Esophagus muscularis mucosa (tissue), 4 donors: Measurements from ENCODE around the gene IL36B. TPM values are rescaled to one million over a fixed set of nuclear protein-coding genes. Genes with fewer than 3 reads are reported as not detected.

Experiments used
- DNase-seq: peaks from one replicate; pipeline ENCODE4 v3.0.0-alpha.2; 2017; ENCODE audit errors: extremely low spot score
- H3K27ac ChIP-seq, 4 donors: fragments of 200-600 bp; sonication (generic); replicated peaks in 1 of 4; 1 replicate in 3 of 4; 2 replicates in 1 of 4; pipeline ENCODE4 v1.5.1; 2016 to 2019; ENCODE audit warnings: mild to moderate bottlenecking in 1 of 4
- H3K27me3 ChIP-seq, 4 donors: fragments of 200-600 bp; sonication (generic); one replicate each; pipeline versions ENCODE4 v1.5.1 to v1.6.0; 2016 to 2019
- H3K36me3 ChIP-seq, 4 donors: fragments of 200-600 bp; sonication (generic); one replicate each; pipeline ENCODE4 v1.5.1; 2016 to 2019
- H3K4me1 ChIP-seq, 4 donors: fragments of 200-600 bp; sonication (generic); one replicate each; pipeline ENCODE4 v1.5.1; 2016 to 2019
- H3K4me3 ChIP-seq, 4 donors: fragments of 200-600 bp; sonication (generic); 1 replicate in 2 of 4; 2 replicates in 2 of 4; pipeline ENCODE4 v1.5.1; 2016 to 2019; ENCODE audit warnings: mild to moderate bottlenecking in 4 of 4, moderate library complexity in 1 of 4
- H3K9me3 ChIP-seq, 4 donors: fragments of 200-600 bp; sonication (generic); 1 replicate in 3 of 4; 2 replicates in 1 of 4; pipeline ENCODE4 v1.5.1; 2016 to 2019
- CTCF ChIP-seq, 3 experiments: fragments of 200-600 bp in 2 of 3; fragments of 450-650 bp in 1 of 3; sonication (generic) in 2 of 3; IDR thresholded peaks; one replicate each; pipeline ENCODE4 v1.5.1; 2017 to 2019; ENCODE audit warnings: antibody characterized with exemption in 3 of 3, mild to moderate bottlenecking in 2 of 3, moderate library complexity in 1 of 3
- EP300 ChIP-seq: sonication (generic); formaldehyde crosslinking; IDR thresholded peaks from one replicate; pipeline ENCODE4 v1.6.1; 2017; ENCODE audit warnings: antibody characterized with exemption
- POLR2A ChIP-seq: fragments of 450-650 bp; IDR thresholded peaks from one replicate; pipeline ENCODE4 v1.6.1; 2017; ENCODE audit warnings: antibody characterized with exemption, moderate library complexity, mild to moderate bottlenecking, low read depth
- POLR2AphosphoS5 ChIP-seq, 2 donors: sonication (generic); formaldehyde crosslinking; IDR thresholded peaks; one replicate each; pipeline ENCODE4 v1.6.1; 2017; ENCODE audit warnings: antibody characterized with exemption in 2 of 2
- WGBS: methylation state at CpG from one replicate; pipeline ENCODE4 v1.1.5; 2018; 5-methylcytosine and 5-hydroxymethylcytosine counted together
- intact Hi-C: fragments of 100-400 bp; cut with DNase I; formaldehyde crosslinking; loops from one replicate; pipeline ENCODE4 v1.15.1; 2023
- total RNA-seq, 4 donors: library from RNA; depleted of rRNA; stranded (reverse); fragments of >200 nt; gene quantifications; one replicate each; pipeline versions ENCODE4 v1.1.0 to v1.2.1, GENCODE V29; 2016

The IL36B gene
- total RNA-seq, 4 donors from 2014 or later: not detected

- peak; percentile 47 for DNase-seq
- Histone ChIP-seq H3K27me3 (peaks cover 0 to 41% (median 0%) of the 10 kb centered on the region in 4 donors), H3K27ac (no peak overlapping the region), H3K9me3 (no peaks in the 10 kb centered on the region), H3K36me3 (no peaks in the 10 kb centered on the region), H3K4me3 (no peak overlapping the region), H3K4me1 (no peaks in the 10 kb centered on the region)
- WGBS: 58% methylated on average over 2 of the region's 2 CpGs
- TF ChIP-seq POLR2AphosphoS5 (IDR thresholded peaks at IDR 0.05) (no peak), EP300 (no peak), POLR2A (no peak), CTCF (IDR thresholded peaks at IDR 0.05) (no peak)
- intact Hi-C loops: no loop called here
These were observed 26.9 kb downstream of the IL36B start for GRCh38 chr2:113025737-113026136.

GRCh38 chr2:113024764-113025163, 27.9 kb downstream of the IL36B start:
- 91% methylated on average over 2 of the region's 2 CpGs for WGBS
- Histone ChIP-seq H3K4me1 (no peaks in the 10 kb centered on the region), H3K4me3 (no peak overlapping the region), H3K27me3 (peaks cover 0 to 35% (median 0%) of the 10 kb centered on the region in 4 donors), H3K36me3 (no peaks in the 10 kb centered on the region), H3K27ac (no peak overlapping the region), H3K9me3 (no peaks in the 10 kb centered on the region)
- no peak for DNase-seq
- intact Hi-C loops: no loop called here
- TF ChIP-seq CTCF (IDR thresholded peaks at IDR 0.05) (no peak), POLR2A (no peak), POLR2AphosphoS5 (IDR thresholded peaks at IDR 0.05) (no peak), EP300 (no peak)

- Histone ChIP-seq H3K36me3 (no peaks in the 10 kb centered on the region), H3K4me1 (no peaks in the 10 kb centered on the region), H3K4me3 (no peak overlapping the region), H3K9me3 (no peaks in the 10 kb centered on the region), H3K27me3 (peaks cover 0 to 38% (median 0%) of the 10 kb centered on the region in 4 donors), H3K27ac (no peak overlapping the region)
- TF ChIP-seq POLR2A (no peak), POLR2AphosphoS5 (IDR thresholded peaks at IDR 0.05) (no peak), CTCF (IDR thresholded peaks at IDR 0.05) (no peak), EP300 (no peak)
- DNase-seq: no peak
- intact Hi-C loops: no loop called here
- 67% methylated on average over 4 of the region's 4 CpGs for WGBS
These were observed 31.4 kb downstream of the IL36B start for GRCh38 chr2:113021312-113021711.

- H3K27ac ChIP-seq: no peak overlapping the region
- no peaks in the 10 kb centered on the region for H3K9me3 ChIP-seq
- DNase-seq: no peak
- peaks cover 0 to 28% (median 1%) of the 10 kb centered on the region in 4 donors for H3K27me3 ChIP-seq
- TF ChIP-seq POLR2A: no peak
- TF ChIP-seq POLR2AphosphoS5 (IDR thresholded peaks at IDR 0.05): no peak
- TF ChIP-seq CTCF (IDR thresholded peaks at IDR 0.05): no peak
- no peak for TF ChIP-seq EP300
- intact Hi-C loops: no loop called here
- no peaks in the 10 kb centered on the region for H3K36me3 ChIP-seq
- no peak overlapping the region for H3K4me3 ChIP-seq
- 83% methylated on average over 3 of the region's 3 CpGs for WGBS
- no peaks in the 10 kb centered on the region for H3K4me1 ChIP-seq
These were observed 34.2 kb downstream of the IL36B start for GRCh38 chr2:113018509-113018908.

GRCh38 chr2:113015655-113016054, 37.0 kb downstream of the IL36B start:
- H3K27me3 ChIP-seq: peaks cover 0 to 19% (median 1%) of the 10 kb centered on the region in 4 donors
- H3K36me3 ChIP-seq: no peaks in the 10 kb centered on the region
- WGBS: 80% methylated on average over 1 of the region's 2 CpGs
- no peak overlapping the region for H3K27ac ChIP-seq
- H3K9me3 ChIP-seq: no peaks in the 10 kb centered on the region
- H3K4me1 ChIP-seq: no peaks in the 10 kb centered on the region
- TF ChIP-seq POLR2A (no peak), CTCF (IDR thresholded peaks at IDR 0.05) (no peak), EP300 (no peak), POLR2AphosphoS5 (IDR thresholded peaks at IDR 0.05) (no peak)
- DNase-seq: no peak
- no peak overlapping the region for H3K4me3 ChIP-seq
- intact Hi-C loops: no loop called here
